DND-41 (cell line): ENCODE results near the gene OTUD3.
"Not testable (repeated sequence)": the region's sequence is repeated elsewhere in the genome, so short reads cannot be mapped to it uniquely, and the experiment has no call there.

Source experiments
- ATAC-seq: fragments of 200-7000 bp; cut with Tn5 transposase; 3 replicates; pipeline ENCODE4 v1.9.1; 2021; ENCODE audit warnings: low read depth; ENCODE audit not compliant: insufficient read depth
- DNase-seq: peaks from one replicate; pipeline ENCODE4 v3.0.0-alpha.2; 2020
- H2AFZ ChIP-seq: 2 replicates; pipeline ENCODE4 v1.6.0; 2012; ENCODE audit warnings: low read depth, low read length
- H3K27ac ChIP-seq: 2 replicates; pipeline ENCODE4 v1.5.1; 2012; ENCODE audit warnings: low read length, inconsistent platforms
- H3K27me3 ChIP-seq: fragments of 200-600 bp; sonication (generic); 2 replicates; pipeline ENCODE4 v1.6.0; 2012; ENCODE audit warnings: low read length, mild to moderate bottlenecking, inconsistent platforms; ENCODE audit not compliant: insufficient read depth, poor library complexity
- H3K36me3 ChIP-seq: 2 replicates; pipeline ENCODE4 v1.5.1; 2012; ENCODE audit warnings: low read length, inconsistent platforms; ENCODE audit not compliant: insufficient read depth
- H3K4me1 ChIP-seq: 2 replicates; pipeline ENCODE4 v1.5.1; 2012; ENCODE audit warnings: mild to moderate bottlenecking, low read length; ENCODE audit not compliant: insufficient read depth
- H3K4me2 ChIP-seq: 2 replicates; pipeline ENCODE4 v1.6.0; 2012; ENCODE audit warnings: mild to moderate bottlenecking, moderate library complexity, low read length, inconsistent platforms; ENCODE audit not compliant: insufficient read depth
- H3K4me3 ChIP-seq, 2 experiments: fragments of 200-600 bp in 1 of 2; shearing (Covaris generic) in 1 of 2; 2 replicates each; pipeline ENCODE4 v1.5.1; 2012 to 2016; ENCODE audit warnings: inconsistent platforms in 2 of 2, low read length in 2 of 2, mild to moderate bottlenecking in 2 of 2, low read depth in 1 of 2, moderate library complexity in 1 of 2
- H3K79me2 ChIP-seq: 2 replicates; pipeline ENCODE4 v1.6.0; 2012; ENCODE audit warnings: low read length, inconsistent platforms; ENCODE audit not compliant: insufficient read depth
- H3K9ac ChIP-seq: 2 replicates; pipeline ENCODE4 v1.6.0; 2012; ENCODE audit warnings: low read depth, mild to moderate bottlenecking, inconsistent platforms, low read length, moderate library complexity
- H3K9me3 ChIP-seq: 2 replicates; pipeline ENCODE4 v1.5.1; 2012; ENCODE audit warnings: low read length, moderate library complexity, mild to moderate bottlenecking, inconsistent platforms; ENCODE audit not compliant: insufficient read depth, severe bottlenecking
- H4K20me1 ChIP-seq: 2 replicates; pipeline ENCODE4 v1.6.0; 2012; ENCODE audit warnings: low read length; ENCODE audit not compliant: insufficient read depth
- EZH2 ChIP-seq: IDR thresholded peaks from 3 replicates; pipeline ENCODE4 v1.6.1; 2012; ENCODE audit warnings: borderline replicate concordance, low read depth, mild to moderate bottlenecking, moderate library complexity, low read length, inconsistent platforms; ENCODE audit not compliant: severe bottlenecking
- TF ChIP-seq, protein P1 (sequence below): IDR thresholded peaks from 2 replicates; pipeline ENCODE4 v1.5.1; 2012; ENCODE audit warnings: borderline replicate concordance, low read length, moderate library complexity, mild to moderate bottlenecking; ENCODE audit not compliant: poor library complexity, severe bottlenecking; ENCODE audit errors: extremely low read depth

Gene OTUD3

DNA sequence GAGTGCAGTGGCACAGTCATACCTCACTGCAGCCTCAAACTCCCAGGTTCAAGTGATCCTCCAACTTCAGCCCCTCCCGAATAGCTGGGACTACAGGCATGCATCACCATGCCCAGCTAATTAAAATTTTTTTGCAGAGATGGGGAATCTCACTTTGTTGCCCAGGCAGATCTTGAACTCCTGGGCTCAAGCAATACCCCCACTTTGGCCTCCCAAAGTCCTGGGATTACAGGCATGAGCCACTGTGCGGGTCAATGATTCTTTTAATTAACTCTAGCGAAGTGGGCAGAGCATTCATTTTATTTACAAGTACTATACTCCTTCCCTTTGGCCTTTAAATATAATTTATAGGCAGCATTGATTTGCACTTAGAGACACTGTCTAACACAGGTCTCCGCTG lies 2.5 kb upstream of the OTUD3 start:
- Histone ChIP-seq H3K27ac (no peak overlapping the region), H3K9ac (no peak overlapping the region), H3K4me3 (no peak overlapping the region), H3K4me2 (no peak overlapping the region), H2AFZ (no peak overlapping the region), H3K79me2 (peaks cover 24% of the 10 kb centered on the region), H3K27me3 (no peaks in the 10 kb centered on the region), H3K4me1 (peaks cover 22% of the 10 kb centered on the region), H3K36me3 (peaks cover 3% of the 10 kb centered on the region), H3K9me3 (no peaks in the 10 kb centered on the region), H4K20me1 (peaks cover 11% of the 10 kb centered on the region; the same call in 1 of the 2 replicates)
- no peak for DNase-seq
- ATAC-seq, result no peak
- TF ChIP-seq EZH2, result no peak
- TF ChIP-seq, protein P1, sequence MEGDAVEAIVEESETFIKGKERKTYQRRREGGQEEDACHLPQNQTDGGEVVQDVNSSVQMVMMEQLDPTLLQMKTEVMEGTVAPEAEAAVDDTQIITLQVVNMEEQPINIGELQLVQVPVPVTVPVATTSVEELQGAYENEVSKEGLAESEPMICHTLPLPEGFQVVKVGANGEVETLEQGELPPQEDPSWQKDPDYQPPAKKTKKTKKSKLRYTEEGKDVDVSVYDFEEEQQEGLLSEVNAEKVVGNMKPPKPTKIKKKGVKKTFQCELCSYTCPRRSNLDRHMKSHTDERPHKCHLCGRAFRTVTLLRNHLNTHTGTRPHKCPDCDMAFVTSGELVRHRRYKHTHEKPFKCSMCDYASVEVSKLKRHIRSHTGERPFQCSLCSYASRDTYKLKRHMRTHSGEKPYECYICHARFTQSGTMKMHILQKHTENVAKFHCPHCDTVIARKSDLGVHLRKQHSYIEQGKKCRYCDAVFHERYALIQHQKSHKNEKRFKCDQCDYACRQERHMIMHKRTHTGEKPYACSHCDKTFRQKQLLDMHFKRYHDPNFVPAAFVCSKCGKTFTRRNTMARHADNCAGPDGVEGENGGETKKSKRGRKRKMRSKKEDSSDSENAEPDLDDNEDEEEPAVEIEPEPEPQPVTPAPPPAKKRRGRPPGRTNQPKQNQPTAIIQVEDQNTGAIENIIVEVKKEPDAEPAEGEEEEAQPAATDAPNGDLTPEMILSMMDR, result no peak

- not testable (repeated sequence) for H3K36me3 ChIP-seq, H3K9me3 ChIP-seq, H3K4me3 ChIP-seq, ATAC-seq, H2AFZ ChIP-seq, H3K27ac ChIP-seq, H3K4me2 ChIP-seq, DNase-seq, H3K9ac ChIP-seq, H3K27me3 ChIP-seq
- Histone ChIP-seq H3K4me1 (peaks cover 28% of the 10 kb centered on the region), H4K20me1 (peaks cover 18% of the 10 kb centered on the region; the same call in 1 of the 2 replicates), H3K79me2 (peaks cover 36% of the 10 kb centered on the region)
Measured at GRCh38 chr1:19880841-19881240, 1.4 kb upstream of the OTUD3 start.

GRCh38 chr1:19884312-19884711 lies 2.1 kb downstream of the OTUD3 start:
- peaks cover 69% of the 10 kb centered on the region for H3K79me2 ChIP-seq
- H3K9ac ChIP-seq, result peak overlapping the region; percentile 89; the same call in 1 of the 2 replicates
- DNase-seq, result no peak
- H2AFZ ChIP-seq, result no peak overlapping the region
- TF ChIP-seq, protein P1, result no peak
- TF ChIP-seq EZH2, result no peak
- H3K4me3 ChIP-seq, result peak overlapping the region in 1 of 2 experiments; percentile 72; a peak in 1 of 4 replicates
- H3K4me1 ChIP-seq, result peaks cover 28% of the 10 kb centered on the region
- H3K4me2 ChIP-seq, result peak overlapping the region; percentile 69
- peaks cover 32% of the 10 kb centered on the region; the same call in 1 of the 2 replicates for H4K20me1 ChIP-seq
- no peaks in the 10 kb centered on the region for H3K9me3 ChIP-seq
- no peaks in the 10 kb centered on the region for H3K27me3 ChIP-seq
- no peak for ATAC-seq
- no peak overlapping the region for H3K27ac ChIP-seq
- peaks cover 10% of the 10 kb centered on the region for H3K36me3 ChIP-seq

DNA sequence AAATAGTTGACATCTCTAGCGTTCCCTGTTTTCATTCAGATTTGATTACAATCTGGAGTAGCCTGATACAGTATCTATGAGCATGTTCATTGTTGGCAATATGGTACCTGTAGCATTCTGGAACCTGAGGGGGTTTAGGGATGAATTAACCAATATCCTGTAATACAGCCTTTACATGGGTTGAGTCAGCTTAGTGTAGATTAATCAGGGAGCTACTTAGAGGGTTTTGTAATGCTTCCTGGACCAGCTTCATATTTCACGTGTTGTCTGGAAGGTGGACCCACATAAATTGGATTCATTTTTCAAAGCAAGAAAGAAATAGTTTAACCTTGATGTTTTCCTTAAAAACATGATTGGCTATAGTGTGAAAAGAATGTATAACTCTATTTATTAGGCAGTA lies 3.6 kb downstream of the OTUD3 start:
- Histone ChIP-seq H3K9ac (no peak overlapping the region), H3K27ac (no peak overlapping the region), H3K27me3 (no peaks in the 10 kb centered on the region), H4K20me1 (peaks cover 43% of the 10 kb centered on the region), H3K4me1 (peaks cover 28% of the 10 kb centered on the region), H3K9me3 (no peaks in the 10 kb centered on the region), H2AFZ (no peak overlapping the region), H3K4me3 (no peak overlapping the region), H3K36me3 (peaks cover 19% of the 10 kb centered on the region), H3K4me2 (no peak overlapping the region; the same call in 1 of the 2 replicates), H3K79me2 (peaks cover 83% of the 10 kb centered on the region)
- TF ChIP-seq EZH2, result no peak
- TF ChIP-seq, protein P1, result no peak
- ATAC-seq (no peak), DNase-seq (no peak)
